Hepatocyte (in vitro differentiated cells): ENCODE measurements around the gene SHISA7.

ENCODE experiments used
- CTCF ChIP-seq: fragments of 200-600 bp; sonication (generic); IDR thresholded peaks from 2 replicates; pipeline ENCODE4 v1.5.1; 2016; ENCODE audit warnings: antibody characterized with exemption, mild to moderate bottlenecking; ENCODE audit not compliant: poor library complexity
- EZH2 ChIP-seq: fragments of 200-600 bp; sonication (generic); IDR thresholded peaks from 2 replicates; pipeline ENCODE4 v1.6.1; 2016; ENCODE audit warnings: antibody characterized with exemption, mild to moderate bottlenecking, borderline replicate concordance
- EZH2phosphoT487 ChIP-seq: fragments of 200-600 bp; sonication (generic); IDR thresholded peaks from one replicate; pipeline ENCODE4 v1.6.1; 2018; ENCODE audit warnings: antibody characterized with exemption, mild to moderate bottlenecking, low read depth, moderate library complexity; ENCODE audit not compliant: unreplicated experiment, severe bottlenecking

GRCh38 chr19:55474269-55475265 is 31.5 kb upstream of the SHISA7 start:
- TF ChIP-seq CTCF (no peak), EZH2 (no peak), EZH2phosphoT487 (no peak)
